ENCODE results near the gene NOL9. TPM values are rescaled to one million over a fixed set of nuclear protein-coding genes. Genes with fewer than 3 reads are reported as not detected.
A peak's percentile ranks its signal among the peaks of the same experiment; 100 is the strongest.

NOL9 gene
- total and polyA plus RNA-seq, 2 of the 13 experiments (the other 11 are each of a cell fraction or from before 2014, with no cell fraction given): 18.0 to 24.7 TPM

DNA sequence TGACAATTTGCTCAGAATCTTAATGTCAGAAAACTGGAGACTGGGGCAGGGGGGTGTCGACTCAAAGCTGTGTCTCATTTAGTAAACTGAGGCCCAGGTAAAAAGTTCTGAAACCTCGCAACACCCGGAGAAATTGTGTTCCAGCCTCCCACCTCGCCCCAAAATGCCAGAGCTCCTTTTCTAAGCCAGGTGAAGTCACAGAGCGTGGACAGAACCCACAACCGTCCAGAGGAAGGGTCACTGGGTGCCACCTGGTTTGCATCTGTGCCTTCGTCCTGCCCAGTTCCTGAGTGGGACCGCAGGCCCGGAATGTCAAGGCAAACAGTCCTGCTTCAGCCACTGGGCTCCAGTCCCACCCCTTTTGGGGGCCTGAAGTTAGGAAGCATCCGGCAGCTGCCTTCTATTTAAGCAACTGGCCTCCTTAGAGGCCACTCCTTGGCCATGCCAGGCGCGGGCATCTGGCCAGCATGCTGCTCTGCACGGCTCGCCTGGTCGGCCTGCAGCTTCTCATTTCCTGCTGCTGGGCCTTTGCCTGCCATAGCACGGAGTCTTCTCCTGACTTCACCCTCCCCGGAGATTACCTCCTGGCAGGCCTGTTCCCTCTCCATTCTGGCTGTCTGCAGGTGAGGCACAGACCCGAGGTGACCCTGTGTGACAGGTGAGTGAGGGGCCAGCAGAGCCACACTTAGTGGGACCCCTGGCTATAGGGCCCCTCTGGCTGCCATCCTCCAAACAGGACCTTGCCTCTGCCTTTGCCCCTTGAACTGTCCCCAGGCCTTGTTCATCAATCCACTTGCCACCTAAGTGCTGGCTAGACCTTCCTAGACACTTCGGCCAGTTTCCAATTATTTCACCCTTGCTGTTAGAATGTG, 830 bp upstream of the NOL9 start, which contains the start of gene TAS1R1 (continued):
- TF ChIP-seq AKAP8 (CRISPR knock-in tag; IDR thresholded peaks at IDR 0.05): no peak
- no peak for TF ChIP-seq ZNF446 (CRISPR knock-in tag; IDR thresholded peaks at IDR 0.05)
- no peak for TF ChIP-seq PITX1 (CRISPR knock-in tag; IDR thresholded peaks at IDR 0.05)
- TF ChIP-seq HNF4G (IDR thresholded peaks at IDR 0.05; ENCODE audit: borderline replicate concordance, low read depth, low read length): 0 out of 2 replicates have a peak, but pooled peaks have one; percentile 3
- TF ChIP-seq HNF4G (CRISPR knock-in tag; IDR thresholded peaks at IDR 0.05; ENCODE audit: borderline replicate concordance, low read depth): no peak
- no peak for TF ChIP-seq HNRNPK (IDR thresholded peaks at IDR 0.05; ENCODE audit: low read depth, low read length, poor library complexity, severe bottlenecking)
- TF ChIP-seq, protein P1, sequence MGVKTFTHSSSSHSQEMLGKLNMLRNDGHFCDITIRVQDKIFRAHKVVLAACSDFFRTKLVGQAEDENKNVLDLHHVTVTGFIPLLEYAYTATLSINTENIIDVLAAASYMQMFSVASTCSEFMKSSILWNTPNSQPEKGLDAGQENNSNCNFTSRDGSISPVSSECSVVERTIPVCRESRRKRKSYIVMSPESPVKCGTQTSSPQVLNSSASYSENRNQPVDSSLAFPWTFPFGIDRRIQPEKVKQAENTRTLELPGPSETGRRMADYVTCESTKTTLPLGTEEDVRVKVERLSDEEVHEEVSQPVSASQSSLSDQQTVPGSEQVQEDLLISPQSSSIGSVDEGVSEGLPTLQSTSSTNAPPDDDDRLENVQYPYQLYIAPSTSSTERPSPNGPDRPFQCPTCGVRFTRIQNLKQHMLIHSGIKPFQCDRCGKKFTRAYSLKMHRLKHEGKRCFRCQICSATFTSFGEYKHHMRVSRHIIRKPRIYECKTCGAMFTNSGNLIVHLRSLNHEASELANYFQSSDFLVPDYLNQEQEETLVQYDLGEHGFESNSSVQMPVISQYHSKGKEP (CRISPR knock-in tag; IDR thresholded peaks at IDR 0.05): 0 out of 2 replicates have a peak, but pooled peaks have one; percentile 17
- peak; percentile 49; the same call in 1 of the 2 replicates for TF ChIP-seq ZNF605 (CRISPR knock-in tag; IDR thresholded peaks at IDR 0.05)
- TF ChIP-seq RXRA (CRISPR knock-in tag; IDR thresholded peaks at IDR 0.05): peak; percentile 40; the same call in 1 of the 2 replicates
- TF ChIP-seq ZNF205 (CRISPR knock-in tag; IDR thresholded peaks at IDR 0.05): no peak
- TF ChIP-seq, protein P2, sequence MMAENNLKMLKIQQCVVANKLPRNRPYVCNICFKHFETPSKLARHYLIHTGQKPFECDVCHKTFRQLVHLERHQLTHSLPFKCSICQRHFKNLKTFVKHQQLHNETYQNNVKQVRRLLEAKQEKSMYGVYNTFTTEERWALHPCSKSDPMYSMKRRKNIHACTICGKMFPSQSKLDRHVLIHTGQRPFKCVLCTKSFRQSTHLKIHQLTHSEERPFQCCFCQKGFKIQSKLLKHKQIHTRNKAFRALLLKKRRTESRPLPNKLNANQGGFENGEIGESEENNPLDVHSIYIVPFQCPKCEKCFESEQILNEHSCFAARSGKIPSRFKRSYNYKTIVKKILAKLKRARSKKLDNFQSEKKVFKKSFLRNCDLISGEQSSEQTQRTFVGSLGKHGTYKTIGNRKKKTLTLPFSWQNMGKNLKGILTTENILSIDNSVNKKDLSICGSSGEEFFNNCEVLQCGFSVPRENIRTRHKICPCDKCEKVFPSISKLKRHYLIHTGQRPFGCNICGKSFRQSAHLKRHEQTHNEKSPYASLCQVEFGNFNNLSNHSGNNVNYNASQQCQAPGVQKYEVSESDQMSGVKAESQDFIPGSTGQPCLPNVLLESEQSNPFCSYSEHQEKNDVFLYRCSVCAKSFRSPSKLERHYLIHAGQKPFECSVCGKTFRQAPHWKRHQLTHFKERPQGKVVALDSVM (CRISPR knock-in tag; IDR thresholded peaks at IDR 0.05): peak; percentile 73; the same call in 1 of the 2 replicates
- peak; percentile 30 for TF ChIP-seq HNF4A (CRISPR knock-in tag; IDR thresholded peaks at IDR 0.05)
- TF ChIP-seq ATM (IDR thresholded peaks at IDR 0.05; ENCODE audit: borderline replicate concordance): no peak
- TF ChIP-seq ZNF326 (CRISPR knock-in tag; IDR thresholded peaks at IDR 0.05; ENCODE audit: borderline replicate concordance): no peak
- no peak for TF ChIP-seq ZNF841 (CRISPR knock-in tag; IDR thresholded peaks at IDR 0.05; ENCODE audit: borderline replicate concordance)
- TF ChIP-seq ZNF572 (CRISPR knock-in tag; IDR thresholded peaks at IDR 0.05): no peak
- no peak for TF ChIP-seq KLF11 (CRISPR knock-in tag; IDR thresholded peaks at IDR 0.05)
- no peak for TF ChIP-seq MATR3 (CRISPR knock-in tag; IDR thresholded peaks at IDR 0.05)
- TF ChIP-seq ZBTB7A (CRISPR knock-in tag; IDR thresholded peaks at IDR 0.05): 0 out of 2 replicates have a peak, but pooled peaks have one; percentile 36
- TF ChIP-seq, protein P3, sequence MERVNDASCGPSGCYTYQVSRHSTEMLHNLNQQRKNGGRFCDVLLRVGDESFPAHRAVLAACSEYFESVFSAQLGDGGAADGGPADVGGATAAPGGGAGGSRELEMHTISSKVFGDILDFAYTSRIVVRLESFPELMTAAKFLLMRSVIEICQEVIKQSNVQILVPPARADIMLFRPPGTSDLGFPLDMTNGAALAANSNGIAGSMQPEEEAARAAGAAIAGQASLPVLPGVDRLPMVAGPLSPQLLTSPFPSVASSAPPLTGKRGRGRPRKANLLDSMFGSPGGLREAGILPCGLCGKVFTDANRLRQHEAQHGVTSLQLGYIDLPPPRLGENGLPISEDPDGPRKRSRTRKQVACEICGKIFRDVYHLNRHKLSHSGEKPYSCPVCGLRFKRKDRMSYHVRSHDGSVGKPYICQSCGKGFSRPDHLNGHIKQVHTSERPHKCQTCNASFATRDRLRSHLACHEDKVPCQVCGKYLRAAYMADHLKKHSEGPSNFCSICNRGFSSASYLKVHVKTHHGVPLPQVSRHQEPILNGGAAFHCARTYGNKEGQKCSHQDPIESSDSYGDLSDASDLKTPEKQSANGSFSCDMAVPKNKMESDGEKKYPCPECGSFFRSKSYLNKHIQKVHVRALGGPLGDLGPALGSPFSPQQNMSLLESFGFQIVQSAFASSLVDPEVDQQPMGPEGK (CRISPR knock-in tag; IDR thresholded peaks at IDR 0.05): peak; percentile 28; the same call in 1 of the 2 replicates
- TF ChIP-seq, protein P4, sequence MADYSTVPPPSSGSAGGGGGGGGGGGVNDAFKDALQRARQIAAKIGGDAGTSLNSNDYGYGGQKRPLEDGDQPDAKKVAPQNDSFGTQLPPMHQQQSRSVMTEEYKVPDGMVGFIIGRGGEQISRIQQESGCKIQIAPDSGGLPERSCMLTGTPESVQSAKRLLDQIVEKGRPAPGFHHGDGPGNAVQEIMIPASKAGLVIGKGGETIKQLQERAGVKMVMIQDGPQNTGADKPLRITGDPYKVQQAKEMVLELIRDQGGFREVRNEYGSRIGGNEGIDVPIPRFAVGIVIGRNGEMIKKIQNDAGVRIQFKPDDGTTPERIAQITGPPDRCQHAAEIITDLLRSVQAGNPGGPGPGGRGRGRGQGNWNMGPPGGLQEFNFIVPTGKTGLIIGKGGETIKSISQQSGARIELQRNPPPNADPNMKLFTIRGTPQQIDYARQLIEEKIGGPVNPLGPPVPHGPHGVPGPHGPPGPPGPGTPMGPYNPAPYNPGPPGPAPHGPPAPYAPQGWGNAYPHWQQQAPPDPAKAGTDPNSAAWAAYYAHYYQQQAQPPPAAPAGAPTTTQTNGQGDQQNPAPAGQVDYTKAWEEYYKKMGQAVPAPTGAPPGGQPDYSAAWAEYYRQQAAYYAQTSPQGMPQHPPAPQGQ (CRISPR knock-in tag; IDR thresholded peaks at IDR 0.05; ENCODE audit: borderline replicate concordance): no peak
- no peak for TF ChIP-seq ZNF343 (CRISPR knock-in tag; IDR thresholded peaks at IDR 0.05)
